ENCODE results near the gene THBS3. TPM values are rescaled to one million over a fixed set of nuclear protein-coding genes. Genes with fewer than 3 reads are reported as not detected.
"Not testable (repeated sequence)": the region's sequence is repeated elsewhere in the genome, so short reads cannot be mapped to it uniquely, and the experiment has no call there.

Gene THBS3
- total RNA-seq, 1 experiment from 2014 or later: 35.9 TPM

DNA sequence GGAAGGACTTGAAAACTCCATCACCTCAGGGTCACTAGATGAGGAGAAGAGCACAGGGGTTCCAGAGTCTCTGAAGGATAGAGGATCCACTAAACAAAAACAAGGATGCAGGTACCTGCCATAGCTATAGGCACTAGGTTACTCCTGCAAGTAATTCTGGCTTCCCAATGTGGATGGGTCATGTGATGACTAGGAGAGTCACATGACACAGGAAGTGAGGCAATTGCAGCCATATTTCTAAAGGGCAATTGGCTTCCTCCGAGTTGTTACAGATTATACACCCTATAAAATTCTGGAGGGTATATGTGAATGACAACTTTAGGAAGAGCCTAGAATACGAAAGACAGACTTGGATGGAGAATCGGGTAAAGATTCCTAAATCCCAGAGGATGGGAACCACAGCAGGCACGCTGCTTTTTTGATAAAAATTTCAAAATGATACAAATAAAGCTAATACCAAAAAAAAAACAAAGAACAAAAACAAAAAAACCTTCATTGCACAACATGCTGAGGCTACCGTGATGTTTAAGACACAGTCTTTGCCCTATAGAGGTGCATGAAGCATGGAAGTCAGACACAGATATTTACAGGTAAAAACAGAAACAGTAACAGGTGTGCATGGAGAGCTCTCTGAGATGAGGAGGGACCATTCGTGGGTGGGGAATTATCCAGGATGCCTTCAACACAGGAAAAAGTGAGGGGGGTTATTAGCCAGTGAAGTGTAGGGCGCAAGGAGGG, 11.3 kb upstream of the THBS3 start:
- intact Hi-C loops (cut with micrococcal nuclease; ENCODE audit: unreplicated experiment): no loop called here
- no peaks in the 10 kb centered on the region for H3K27me3 ChIP-seq (ENCODE audit: control insufficient read depth, insufficient read depth, low read length)
- TF ChIP-seq, protein P1, sequence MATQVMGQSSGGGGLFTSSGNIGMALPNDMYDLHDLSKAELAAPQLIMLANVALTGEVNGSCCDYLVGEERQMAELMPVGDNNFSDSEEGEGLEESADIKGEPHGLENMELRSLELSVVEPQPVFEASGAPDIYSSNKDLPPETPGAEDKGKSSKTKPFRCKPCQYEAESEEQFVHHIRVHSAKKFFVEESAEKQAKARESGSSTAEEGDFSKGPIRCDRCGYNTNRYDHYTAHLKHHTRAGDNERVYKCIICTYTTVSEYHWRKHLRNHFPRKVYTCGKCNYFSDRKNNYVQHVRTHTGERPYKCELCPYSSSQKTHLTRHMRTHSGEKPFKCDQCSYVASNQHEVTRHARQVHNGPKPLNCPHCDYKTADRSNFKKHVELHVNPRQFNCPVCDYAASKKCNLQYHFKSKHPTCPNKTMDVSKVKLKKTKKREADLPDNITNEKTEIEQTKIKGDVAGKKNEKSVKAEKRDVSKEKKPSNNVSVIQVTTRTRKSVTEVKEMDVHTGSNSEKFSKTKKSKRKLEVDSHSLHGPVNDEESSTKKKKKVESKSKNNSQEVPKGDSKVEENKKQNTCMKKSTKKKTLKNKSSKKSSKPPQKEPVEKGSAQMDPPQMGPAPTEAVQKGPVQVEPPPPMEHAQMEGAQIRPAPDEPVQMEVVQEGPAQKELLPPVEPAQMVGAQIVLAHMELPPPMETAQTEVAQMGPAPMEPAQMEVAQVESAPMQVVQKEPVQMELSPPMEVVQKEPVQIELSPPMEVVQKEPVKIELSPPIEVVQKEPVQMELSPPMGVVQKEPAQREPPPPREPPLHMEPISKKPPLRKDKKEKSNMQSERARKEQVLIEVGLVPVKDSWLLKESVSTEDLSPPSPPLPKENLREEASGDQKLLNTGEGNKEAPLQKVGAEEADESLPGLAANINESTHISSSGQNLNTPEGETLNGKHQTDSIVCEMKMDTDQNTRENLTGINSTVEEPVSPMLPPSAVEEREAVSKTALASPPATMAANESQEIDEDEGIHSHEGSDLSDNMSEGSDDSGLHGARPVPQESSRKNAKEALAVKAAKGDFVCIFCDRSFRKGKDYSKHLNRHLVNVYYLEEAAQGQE (IDR thresholded peaks at IDR 0.05; ENCODE audit: insufficient read depth in 1 of 2, low read depth in 2 of 2, low read length in 1 of 2): no peak
- TF ChIP-seq SIN3A (IDR thresholded peaks at IDR 0.05; ENCODE audit: borderline replicate concordance, insufficient read depth, low read depth, low read length): no peak
- TF ChIP-seq, protein P2, sequence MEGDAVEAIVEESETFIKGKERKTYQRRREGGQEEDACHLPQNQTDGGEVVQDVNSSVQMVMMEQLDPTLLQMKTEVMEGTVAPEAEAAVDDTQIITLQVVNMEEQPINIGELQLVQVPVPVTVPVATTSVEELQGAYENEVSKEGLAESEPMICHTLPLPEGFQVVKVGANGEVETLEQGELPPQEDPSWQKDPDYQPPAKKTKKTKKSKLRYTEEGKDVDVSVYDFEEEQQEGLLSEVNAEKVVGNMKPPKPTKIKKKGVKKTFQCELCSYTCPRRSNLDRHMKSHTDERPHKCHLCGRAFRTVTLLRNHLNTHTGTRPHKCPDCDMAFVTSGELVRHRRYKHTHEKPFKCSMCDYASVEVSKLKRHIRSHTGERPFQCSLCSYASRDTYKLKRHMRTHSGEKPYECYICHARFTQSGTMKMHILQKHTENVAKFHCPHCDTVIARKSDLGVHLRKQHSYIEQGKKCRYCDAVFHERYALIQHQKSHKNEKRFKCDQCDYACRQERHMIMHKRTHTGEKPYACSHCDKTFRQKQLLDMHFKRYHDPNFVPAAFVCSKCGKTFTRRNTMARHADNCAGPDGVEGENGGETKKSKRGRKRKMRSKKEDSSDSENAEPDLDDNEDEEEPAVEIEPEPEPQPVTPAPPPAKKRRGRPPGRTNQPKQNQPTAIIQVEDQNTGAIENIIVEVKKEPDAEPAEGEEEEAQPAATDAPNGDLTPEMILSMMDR (IDR thresholded peaks at IDR 0.05): no peak
- no peak for TF ChIP-seq POLR2AphosphoS5 (IDR thresholded peaks at IDR 0.05; ENCODE audit: low read depth, low read length)
- TF ChIP-seq TCF7L2 (IDR thresholded peaks at IDR 0.05; ENCODE audit: low read depth, low read length): no peak
- ChIA-PET CTCF (no interaction called here), POLR2A (no interaction called here)
- H3K36me3 ChIP-seq (ENCODE audit: control insufficient read depth, insufficient read depth, low read length): no peaks in the 10 kb centered on the region
- ATAC-seq: no peak
- no peak overlapping the region for H3K4me3 ChIP-seq (ENCODE audit: low read depth in 2 of 2, low read length in 2 of 2)
- no peaks in the 10 kb centered on the region for H3K9me3 ChIP-seq (ENCODE audit: control insufficient read depth, insufficient read depth, low read depth, low read length)
- DNase-seq (ENCODE audit: low read depth, low spot score): no peak
- H3K4me1 ChIP-seq (ENCODE audit: control insufficient read depth, insufficient read depth, low read length): peaks cover 3% of the 10 kb centered on the region
- BruUV-seq (replicated peaks): no TSS peak
- 0 out of 2 replicates have a peak overlapping the region, but pooled peaks have one; percentile 2 for H3K27ac ChIP-seq (ENCODE audit: low read length)
- in situ Hi-C loops (cut with HindIII; ENCODE audit: low pct_unique_long_range_greater_than_20kb, low sequenced_read_pairs): no loop called here

DNA sequence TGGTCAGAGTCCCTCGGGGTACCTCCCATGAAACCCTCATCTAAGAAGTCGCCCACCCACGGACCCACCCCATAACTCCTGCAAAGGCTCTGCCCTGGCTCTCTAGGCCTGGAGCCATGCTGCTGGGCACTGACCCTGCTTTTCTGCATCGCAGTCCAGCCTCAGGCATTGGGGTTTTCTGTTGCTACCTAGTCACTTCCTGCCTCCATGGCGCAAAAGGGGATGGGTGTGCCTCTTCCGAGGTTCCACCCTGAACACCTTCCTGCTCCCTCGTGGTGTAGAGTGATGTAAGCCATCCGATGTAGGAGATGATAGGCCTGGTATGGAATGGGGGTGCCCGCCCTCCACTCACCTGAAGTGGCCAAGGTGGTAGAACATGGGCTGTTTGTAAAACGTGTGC, 7.0 kb upstream of the THBS3 start:
- DNase-seq (ENCODE audit: low read depth, low spot score); intact Hi-C loops (cut with micrococcal nuclease; ENCODE audit: unreplicated experiment); in situ Hi-C loops (cut with HindIII; ENCODE audit: low pct_unique_long_range_greater_than_20kb, low sequenced_read_pairs); POLR2A ChIA-PET; H3K36me3 ChIP-seq (ENCODE audit: control insufficient read depth, insufficient read depth, low read length); H3K9me3 ChIP-seq (ENCODE audit: control insufficient read depth, insufficient read depth, low read depth, low read length); BruUV-seq (replicated peaks); H3K27me3 ChIP-seq (ENCODE audit: control insufficient read depth, insufficient read depth, low read length); CTCF ChIA-PET; H3K4me3 ChIP-seq (ENCODE audit: low read depth in 2 of 2, low read length in 2 of 2); H3K27ac ChIP-seq (ENCODE audit: low read length); ATAC-seq; H3K4me1 ChIP-seq (ENCODE audit: control insufficient read depth, insufficient read depth, low read length): not testable (repeated sequence)

DNA sequence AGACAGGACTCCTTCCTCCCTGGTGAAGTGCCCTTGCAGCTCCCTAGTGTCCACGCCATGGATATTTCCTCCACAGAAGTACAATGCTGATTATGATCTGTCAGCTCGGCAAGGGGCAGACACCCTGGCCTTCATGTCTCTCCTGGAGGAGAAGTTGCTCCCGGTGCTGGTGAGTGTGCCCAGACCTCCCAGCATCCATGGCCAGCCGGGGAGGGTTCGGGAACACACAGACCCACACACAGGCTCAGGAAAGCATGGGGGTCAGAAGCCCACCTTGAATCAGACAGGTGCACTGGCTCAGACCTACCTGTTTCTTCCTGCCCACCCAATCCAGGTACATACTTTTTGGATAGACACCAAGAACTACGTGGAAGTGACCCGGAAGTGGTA, 4.3 kb upstream of the THBS3 start:
- POLR2A ChIA-PET, CTCF ChIA-PET: not testable (repeated sequence)

DNA sequence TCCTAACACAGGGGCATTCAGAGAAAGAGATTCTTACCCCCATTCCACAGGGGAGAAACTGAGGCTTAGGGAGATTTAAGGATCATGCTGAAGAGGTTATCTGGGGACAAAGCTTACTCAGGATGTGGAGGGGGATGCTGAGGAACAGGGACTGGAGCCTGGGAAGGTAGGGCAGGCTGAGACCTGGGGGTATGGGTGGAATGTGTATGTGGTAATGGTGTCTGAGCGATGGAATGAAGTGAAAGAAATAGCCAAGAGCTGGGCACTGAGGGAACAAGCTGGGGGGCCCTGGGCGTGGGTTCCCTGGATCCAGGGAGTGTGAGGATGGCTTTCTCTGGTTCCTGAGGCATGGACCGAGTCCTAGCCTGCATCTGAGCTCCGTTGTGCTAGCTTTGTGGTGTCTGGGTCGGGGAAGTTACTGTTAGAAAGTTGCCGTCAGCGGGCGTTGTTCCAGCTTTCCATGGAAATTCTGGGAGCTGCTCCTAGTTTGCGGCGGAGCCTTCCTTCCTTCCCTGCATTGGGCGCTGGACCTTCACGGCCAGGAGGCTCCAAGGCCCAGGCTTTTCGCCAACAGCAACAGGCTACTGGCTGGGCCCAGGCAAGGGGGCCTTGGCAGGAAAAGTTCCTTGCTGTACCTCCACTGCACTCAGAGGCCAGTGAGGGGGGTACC, 3.8 kb upstream of the THBS3 start:
- POLR2A ChIA-PET, CTCF ChIA-PET, ATAC-seq: not testable (repeated sequence)

More for the DNA sequence above, 4.3 kb upstream of the THBS3 start:
- ATAC-seq; H3K9me3 ChIP-seq (ENCODE audit: control insufficient read depth, insufficient read depth, low read depth, low read length); intact Hi-C loops (cut with micrococcal nuclease; ENCODE audit: unreplicated experiment); in situ Hi-C loops (cut with HindIII; ENCODE audit: low pct_unique_long_range_greater_than_20kb, low sequenced_read_pairs); H3K4me3 ChIP-seq (ENCODE audit: low read depth in 2 of 2, low read length in 2 of 2); H3K27ac ChIP-seq (ENCODE audit: low read length); BruUV-seq (replicated peaks); DNase-seq (ENCODE audit: low read depth, low spot score); H3K27me3 ChIP-seq (ENCODE audit: control insufficient read depth, insufficient read depth, low read length); H3K36me3 ChIP-seq (ENCODE audit: control insufficient read depth, insufficient read depth, low read length): not testable (repeated sequence)
- H3K4me1 ChIP-seq (ENCODE audit: control insufficient read depth, insufficient read depth, low read length): peaks cover 17% of the 10 kb centered on the region

More for the DNA sequence above, 3.8 kb upstream of the THBS3 start:
- H3K9me3 ChIP-seq (ENCODE audit: control insufficient read depth, insufficient read depth, low read depth, low read length); H3K27me3 ChIP-seq (ENCODE audit: control insufficient read depth, insufficient read depth, low read length); DNase-seq (ENCODE audit: low read depth, low spot score); in situ Hi-C loops (cut with HindIII; ENCODE audit: low pct_unique_long_range_greater_than_20kb, low sequenced_read_pairs); H3K27ac ChIP-seq (ENCODE audit: low read length); intact Hi-C loops (cut with micrococcal nuclease; ENCODE audit: unreplicated experiment); H3K4me3 ChIP-seq (ENCODE audit: low read depth in 2 of 2, low read length in 2 of 2); H3K36me3 ChIP-seq (ENCODE audit: control insufficient read depth, insufficient read depth, low read length); BruUV-seq (replicated peaks): not testable (repeated sequence)
- H3K4me1 ChIP-seq (ENCODE audit: control insufficient read depth, insufficient read depth, low read length): peaks cover 19% of the 10 kb centered on the region
